ENCODE measurements around the gene RGS11.

RGS11 gene

GRCh38 chr16:301235-301634 lies 25.5 kb upstream of the RGS11 start:
- DNase-seq (ENCODE audit: low read depth, low spot score): no peak
- no peak overlapping the region for H3K4me3 ChIP-seq (ENCODE audit: low read length)

- no peak overlapping the region for H3K4me3 ChIP-seq (ENCODE audit: low read length)
- DNase-seq (ENCODE audit: low read depth, low spot score): no peak
These were observed 22.1 kb upstream of the RGS11 start for GRCh38 chr16:297832-298231.

GRCh38 chr16:296806-297510 lies 21.2 kb upstream of the RGS11 start:
- DNase-seq (ENCODE audit: low read depth, low spot score): no peak
- H3K4me3 ChIP-seq (ENCODE audit: low read length): no peak overlapping the region

- no peak overlapping the region for H3K4me3 ChIP-seq (ENCODE audit: low read length)
- DNase-seq (ENCODE audit: low read depth, low spot score): no peak
These were observed 20.5 kb upstream of the RGS11 start for GRCh38 chr16:296276-296675.

GRCh38 chr16:293043-293775 lies 17.5 kb upstream of the RGS11 start:
- DNase-seq (ENCODE audit: low read depth, low spot score): no peak
- no peak overlapping the region for H3K4me3 ChIP-seq (ENCODE audit: low read length)

GRCh38 chr16:291539-291938 lies 15.8 kb upstream of the RGS11 start:
- DNase-seq (ENCODE audit: low read depth, low spot score): no peak
- H3K4me3 ChIP-seq (ENCODE audit: low read length): no peak overlapping the region

- no peak for DNase-seq (ENCODE audit: low read depth, low spot score)
- H3K4me3 ChIP-seq (ENCODE audit: low read length): no peak overlapping the region
These were observed 15.1 kb upstream of the RGS11 start for GRCh38 chr16:290681-291405.

- no peak for DNase-seq (ENCODE audit: low read depth, low spot score)
- H3K4me3 ChIP-seq (ENCODE audit: low read length): no peak overlapping the region
These were observed 14.4 kb upstream of the RGS11 start for GRCh38 chr16:290015-290680.

GRCh38 chr16:289395-289997 lies 13.8 kb upstream of the RGS11 start:
- no peak for DNase-seq (ENCODE audit: low read depth, low spot score)
- H3K4me3 ChIP-seq (ENCODE audit: low read length): no peak overlapping the region

- DNase-seq (ENCODE audit: low read depth, low spot score): no peak
- no peak overlapping the region for H3K4me3 ChIP-seq (ENCODE audit: low read length)
These were observed 12.5 kb upstream of the RGS11 start for GRCh38 chr16:287981-288920.

GRCh38 chr16:287298-287811 lies 11.6 kb upstream of the RGS11 start:
- DNase-seq (ENCODE audit: low read depth, low spot score): no peak

GRCh38 chr16:286491-287297 lies 10.9 kb upstream of the RGS11 start:
- no peak for DNase-seq (ENCODE audit: low read depth, low spot score)
- H3K4me3 ChIP-seq (ENCODE audit: low read length): no peak overlapping the region

More at GRCh38 chr16:287298-287811, 11.6 kb upstream of the RGS11 start:
- no peak overlapping the region for H3K4me3 ChIP-seq (ENCODE audit: low read length)

GRCh38 chr16:285146-286055 lies 9.7 kb upstream of the RGS11 start:
- DNase-seq (ENCODE audit: low read depth, low spot score): no peak
- no peak overlapping the region for H3K4me3 ChIP-seq (ENCODE audit: low read length)

- H3K4me3 ChIP-seq (ENCODE audit: low read length): no peak overlapping the region
- no peak for DNase-seq (ENCODE audit: low read depth, low spot score)
These were observed 8.7 kb upstream of the RGS11 start for GRCh38 chr16:284204-285120.

- no peak within 1 kb of the TSS for H3K4me3 ChIP-seq (ENCODE audit: low read length)
- DNase-seq (ENCODE audit: low read depth, low spot score): no peak
These were observed 7.5 kb upstream of the RGS11 start, which contains the start of gene PDIA2 for GRCh38 chr16:283033-283805. PDIA2 (plus strand) TSS chr16:283164; CDS start chr16:283170, 6 bp downstream.
